ENCODE results near the gene EPB41L2. TPM values are rescaled to one million over a fixed set of nuclear protein-coding genes. Genes with fewer than 3 reads are reported as not detected.

EPB41L2 gene
- total and polyA plus RNA-seq, 2 donors from 2014 or later: 19.6 to 111 TPM

- TF ChIP-seq CTCF (IDR thresholded peaks at IDR 0.05; ENCODE audit: borderline replicate concordance, extremely low read depth, insufficient read depth): no peak
- Histone ChIP-seq H3K27ac (ENCODE audit: low read depth in 2 of 2, low read length in 2 of 2) (no peak overlapping the region), H3K27me3 (ENCODE audit: control insufficient read depth, insufficient read depth, low read length) (no peaks in the 10 kb centered on the region), H3K4me1 (ENCODE audit: control insufficient read depth in 2 of 3, insufficient read depth in 2 of 3, low read depth in 1 of 3, low read length in 3 of 3) (peaks cover 0 to 9% (median 0%) of the 10 kb centered on the region in 3 donors), H3K36me3 (ENCODE audit: control insufficient read depth in 2 of 3, insufficient read depth in 3 of 3, low read length in 3 of 3) (no peaks in the 10 kb centered on the region), H3K9me3 (ENCODE audit: control insufficient read depth in 2 of 3, insufficient read depth in 1 of 3, low read length in 3 of 3) (no peaks in the 10 kb centered on the region), H3K9ac (ENCODE audit: low read length in 3 of 3) (no peak overlapping the region), H3K4me3 (ENCODE audit: low read length in 3 of 3) (no peak overlapping the region)
- FAIRE-seq (no peak), DNase-seq (no peak)
- intact Hi-C loops (cut with DNase I): no loop called here
Measured at GRCh38 chr6:130934848-130935585, 128.0 kb downstream of the EPB41L2 start.

DNA sequence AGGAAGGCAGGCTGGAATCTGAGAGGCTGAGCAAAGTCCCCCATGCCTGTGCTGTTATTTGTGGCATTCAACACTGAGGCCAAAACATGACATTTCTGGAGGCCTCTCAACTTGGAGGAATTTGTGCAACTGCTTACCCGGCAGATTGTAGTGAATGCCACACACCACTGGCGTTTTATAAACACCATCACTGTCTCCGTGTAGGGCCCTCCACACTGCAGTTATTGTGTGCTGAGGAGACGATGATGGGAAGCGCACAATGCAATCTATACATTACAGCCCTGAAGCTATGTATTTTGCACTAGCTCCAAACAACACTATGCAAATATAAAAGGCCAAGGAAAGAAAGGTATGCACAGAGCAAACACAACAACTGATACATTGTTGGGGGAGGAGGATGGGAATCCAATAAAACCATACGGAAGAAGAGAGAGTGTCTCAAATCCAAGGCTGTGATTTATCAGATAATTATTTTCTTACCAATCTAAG lies 129.3 kb downstream of the EPB41L2 start:
- intact Hi-C loops (cut with DNase I): no loop called here
- H3K4me1 ChIP-seq (ENCODE audit: control insufficient read depth in 2 of 3, insufficient read depth in 2 of 3, low read depth in 1 of 3, low read length in 3 of 3): peaks cover 0 to 9% (median 0%) of the 10 kb centered on the region in 3 donors

DNA sequence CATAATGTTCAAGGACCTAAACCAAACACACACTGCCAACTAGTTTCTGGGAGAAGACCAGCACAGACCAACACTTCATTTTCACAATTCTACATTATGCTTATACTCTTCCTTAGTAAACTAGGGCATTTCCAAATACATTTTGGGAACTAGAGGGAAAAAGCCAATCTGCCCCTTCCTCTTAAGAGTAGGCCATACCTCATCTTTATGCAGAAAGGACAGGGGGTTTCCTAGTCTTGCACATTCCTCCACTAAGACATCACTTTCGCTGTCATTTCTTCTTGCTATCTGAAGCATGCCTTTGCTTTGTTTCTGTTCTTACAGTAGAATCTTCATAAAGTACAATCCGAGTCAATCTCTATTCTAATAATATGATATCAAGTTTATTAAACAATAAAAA lies 130.1 kb downstream of the EPB41L2 start:
- H3K36me3 ChIP-seq (ENCODE audit: control insufficient read depth in 2 of 3, insufficient read depth in 3 of 3, low read length in 3 of 3): no peaks in the 10 kb centered on the region
- no peak overlapping the region for H3K9ac ChIP-seq (ENCODE audit: low read length in 3 of 3)
- TF ChIP-seq CTCF (IDR thresholded peaks at IDR 0.05; ENCODE audit: borderline replicate concordance, extremely low read depth, insufficient read depth): no peak
- peaks cover 0 to 9% (median 0%) of the 10 kb centered on the region in 3 donors for H3K4me1 ChIP-seq (ENCODE audit: control insufficient read depth in 2 of 3, insufficient read depth in 2 of 3, low read depth in 1 of 3, low read length in 3 of 3)
- no peak for DNase-seq
- H3K4me3 ChIP-seq (ENCODE audit: low read length in 3 of 3): no peak overlapping the region
- H3K9me3 ChIP-seq (ENCODE audit: control insufficient read depth in 2 of 3, insufficient read depth in 1 of 3, low read length in 3 of 3): no peaks in the 10 kb centered on the region
- H3K27me3 ChIP-seq (ENCODE audit: control insufficient read depth, insufficient read depth, low read length): no peaks in the 10 kb centered on the region
- FAIRE-seq: no peak
- intact Hi-C loops (cut with DNase I): no loop called here
- no peak overlapping the region for H3K27ac ChIP-seq (ENCODE audit: low read depth in 2 of 2, low read length in 2 of 2)

More for the DNA sequence above, 129.3 kb downstream of the EPB41L2 start:
- Histone ChIP-seq H3K27ac (ENCODE audit: low read depth in 2 of 2, low read length in 2 of 2) (no peak overlapping the region), H3K4me3 (ENCODE audit: low read length in 3 of 3) (peak overlapping the region in 1 of 3 donors; percentile 13), H3K9me3 (ENCODE audit: control insufficient read depth in 2 of 3, insufficient read depth in 1 of 3, low read length in 3 of 3) (no peaks in the 10 kb centered on the region), H3K9ac (ENCODE audit: low read length in 3 of 3) (no peak overlapping the region), H3K36me3 (ENCODE audit: control insufficient read depth in 2 of 3, insufficient read depth in 3 of 3, low read length in 3 of 3) (no peaks in the 10 kb centered on the region), H3K27me3 (ENCODE audit: control insufficient read depth, insufficient read depth, low read length) (no peaks in the 10 kb centered on the region)
- FAIRE-seq (no peak), DNase-seq (peak in 2 of 5 donors; percentile 19 to 61)
- TF ChIP-seq CTCF (IDR thresholded peaks at IDR 0.05; ENCODE audit: borderline replicate concordance, extremely low read depth, insufficient read depth): no peak

Data from kidney (tissue), 14 donors.